OCI-LY7 (cell line): Measurements from ENCODE around the gene RAI2. TPM values are rescaled to one million over a fixed set of nuclear protein-coding genes. Genes with fewer than 3 reads are reported as not detected.

Experiments
- BruUV-seq: library from RNA; stranded (reverse); fragments of 400-500 nt; replicated peaks from 2 replicates; lab custom pipeline; 2021; lab: Mats Ljungman, UMichigan
- CTCF ChIA-PET: fragments of 300-600 bp; sonication (Branson Sonifier 250); formaldehyde crosslinking; loops from one replicate; lab custom pipeline; 2022; ENCODE audit warnings: antibody characterized with exemption; ENCODE audit not compliant: unreplicated experiment; lab: Charles Lee
- POLR2A ChIA-PET: fragments of 300-600 bp; sonication (Branson Sonifier 250); formaldehyde crosslinking; loops from one replicate; lab custom pipeline; 2022; ENCODE audit warnings: antibody characterized with exemption; lab: Charles Lee
- DNase-seq: peaks from one replicate; pipeline ENCODE4 v3.0.0-alpha.2; 2015; ENCODE audit warnings: low spot score
- H2AFZ ChIP-seq: fragments of 200-600 bp; sonication (generic), shearing (Covaris generic); 2 replicates; pipeline ENCODE4 v1.6.1; 2014; ENCODE audit warnings: mild to moderate bottlenecking, antibody characterized with exemption, low read length, moderate library complexity
- H3K27ac ChIP-seq: fragments of 200-600 bp; sonication (generic); 2 replicates; pipeline ENCODE4 v1.5.1; 2014; ENCODE audit warnings: mixed run types, low read depth, mild to moderate bottlenecking, moderate library complexity, low read length, inconsistent platforms; ENCODE audit not compliant: poor library complexity, severe bottlenecking
- H3K36me3 ChIP-seq: fragments of 200-600 bp; sonication (generic); 2 replicates; pipeline ENCODE4 v1.6.1; 2014; ENCODE audit warnings: mild to moderate bottlenecking, antibody characterized with exemption, low read length, moderate library complexity, mixed read lengths; ENCODE audit not compliant: insufficient read depth
- H3K4me1 ChIP-seq: fragments of 200-600 bp; sonication (generic); 2 replicates; pipeline ENCODE4 v1.5.1; 2014; ENCODE audit warnings: mild to moderate bottlenecking, low read length; ENCODE audit not compliant: insufficient read depth, poor library complexity, severe bottlenecking
- H3K4me2 ChIP-seq: fragments of 200-600 bp; sonication (generic); 2 replicates; pipeline ENCODE4 v1.6.1; 2014; ENCODE audit warnings: mild to moderate bottlenecking, low read length
- H3K4me3 ChIP-seq: fragments of 200-600 bp; sonication (generic); 2 replicates; pipeline ENCODE4 v1.5.1; 2014; ENCODE audit warnings: mild to moderate bottlenecking, low read depth, low read length; ENCODE audit not compliant: poor library complexity, severe bottlenecking
- H3K79me2 ChIP-seq: fragments of 200-600 bp; sonication (generic); 2 replicates; pipeline ENCODE4 v1.6.1; 2016; ENCODE audit warnings: low read depth, mild to moderate bottlenecking, low read length, moderate library complexity, mixed read lengths; ENCODE audit not compliant: insufficient read depth
- H3K9me2 ChIP-seq: fragments of 200-600 bp; sonication (generic); 2 replicates; pipeline ENCODE4 v1.6.1; 2016; ENCODE audit warnings: mild to moderate bottlenecking, low read length, mixed read lengths; ENCODE audit not compliant: insufficient read depth
- H3K9me3 ChIP-seq: fragments of 200-600 bp; sonication (generic); 2 replicates; pipeline ENCODE4 v1.6.1; 2014; ENCODE audit warnings: mild to moderate bottlenecking, mixed run types, low read length, mixed read lengths
- H4K20me1 ChIP-seq: fragments of 200-600 bp; sonication (generic); 2 replicates; pipeline ENCODE4 v1.6.1; 2014; ENCODE audit warnings: mild to moderate bottlenecking, antibody characterized with exemption, low read length, moderate library complexity, mixed read lengths; ENCODE audit not compliant: insufficient read depth
- EZH2phosphoT487 ChIP-seq: fragments of 200-600 bp; sonication (generic); IDR thresholded peaks from 2 replicates; pipeline ENCODE4 v1.6.1; 2018; ENCODE audit warnings: low read depth, borderline replicate concordance, mild to moderate bottlenecking, mixed run types, antibody characterized with exemption, low read length, moderate library complexity, mixed read lengths
- intact Hi-C: fragments of 100-400 bp; cut with micrococcal nuclease; formaldehyde crosslinking; loops from one replicate; pipeline ENCODE4 v1.10.0; 2022; ENCODE audit not compliant: unreplicated experiment
- total RNA-seq, 2 experiments: library from RNA; depleted of rRNA in 1 of 2; stranded (reverse); fragments of >200 nt in 1 of 2; shearing (Covaris generic) in 1 of 2; gene quantifications; 2 replicates each; pipeline ENCODE4 v1.2.3, GENCODE V29; 2014 to 2022
- TF ChIP-seq, protein P1 (sequence below): fragments of 200-600 bp; sonication (generic); conservative IDR thresholded peaks from 2 replicates; pipeline ENCODE4 v1.5.1; 2014; ENCODE audit warnings: mild to moderate bottlenecking, antibody characterized with exemption, low read length, moderate library complexity, mixed read lengths

Gene RAI2
- total RNA-seq, 2 experiments from 2014 or later, result not detected

DNA sequence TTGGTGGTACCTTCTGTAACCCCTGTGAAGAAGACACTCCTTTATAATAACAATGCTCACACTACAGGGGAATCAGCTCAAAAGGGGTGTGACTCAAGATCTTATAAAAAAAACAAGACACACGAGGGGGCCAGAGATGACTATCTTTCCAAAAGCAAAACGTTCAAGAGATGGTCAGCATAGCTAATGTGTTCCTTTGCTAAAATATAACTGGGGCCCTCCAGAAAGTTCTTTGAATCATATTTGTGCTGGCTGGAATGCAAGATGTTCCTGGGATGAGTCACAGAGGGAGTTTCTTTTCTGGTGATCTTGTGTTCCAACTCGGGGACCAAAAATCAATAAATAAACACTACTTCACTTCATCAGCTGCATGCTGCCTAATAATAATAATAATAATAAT, 46.5 kb downstream of the RAI2 start:
- Histone ChIP-seq H3K4me1 (no peaks in the 10 kb centered on the region), H3K9me3 (no peaks in the 10 kb centered on the region), H3K36me3 (no peaks in the 10 kb centered on the region), H4K20me1 (no peaks in the 10 kb centered on the region), H2AFZ (no peak overlapping the region), H3K4me2 (no peak overlapping the region), H3K4me3 (no peak overlapping the region), H3K79me2 (no peaks in the 10 kb centered on the region), H3K27ac (no peak overlapping the region), H3K9me2 (no peaks in the 10 kb centered on the region)
- no peak for DNase-seq
- CTCF ChIA-PET, result no interaction called here
- no TSS peak for BruUV-seq
- TF ChIP-seq, protein P1, sequence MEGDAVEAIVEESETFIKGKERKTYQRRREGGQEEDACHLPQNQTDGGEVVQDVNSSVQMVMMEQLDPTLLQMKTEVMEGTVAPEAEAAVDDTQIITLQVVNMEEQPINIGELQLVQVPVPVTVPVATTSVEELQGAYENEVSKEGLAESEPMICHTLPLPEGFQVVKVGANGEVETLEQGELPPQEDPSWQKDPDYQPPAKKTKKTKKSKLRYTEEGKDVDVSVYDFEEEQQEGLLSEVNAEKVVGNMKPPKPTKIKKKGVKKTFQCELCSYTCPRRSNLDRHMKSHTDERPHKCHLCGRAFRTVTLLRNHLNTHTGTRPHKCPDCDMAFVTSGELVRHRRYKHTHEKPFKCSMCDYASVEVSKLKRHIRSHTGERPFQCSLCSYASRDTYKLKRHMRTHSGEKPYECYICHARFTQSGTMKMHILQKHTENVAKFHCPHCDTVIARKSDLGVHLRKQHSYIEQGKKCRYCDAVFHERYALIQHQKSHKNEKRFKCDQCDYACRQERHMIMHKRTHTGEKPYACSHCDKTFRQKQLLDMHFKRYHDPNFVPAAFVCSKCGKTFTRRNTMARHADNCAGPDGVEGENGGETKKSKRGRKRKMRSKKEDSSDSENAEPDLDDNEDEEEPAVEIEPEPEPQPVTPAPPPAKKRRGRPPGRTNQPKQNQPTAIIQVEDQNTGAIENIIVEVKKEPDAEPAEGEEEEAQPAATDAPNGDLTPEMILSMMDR, result no peak
- no peak for TF ChIP-seq EZH2phosphoT487
- POLR2A ChIA-PET, result interaction anchor here (0.7 kb wide), 1 partner anchor 861 kb away, joined by 3 read pairs; no protein-coding TSS in a partner anchor
- intact Hi-C loops, result no loop called here

DNA sequence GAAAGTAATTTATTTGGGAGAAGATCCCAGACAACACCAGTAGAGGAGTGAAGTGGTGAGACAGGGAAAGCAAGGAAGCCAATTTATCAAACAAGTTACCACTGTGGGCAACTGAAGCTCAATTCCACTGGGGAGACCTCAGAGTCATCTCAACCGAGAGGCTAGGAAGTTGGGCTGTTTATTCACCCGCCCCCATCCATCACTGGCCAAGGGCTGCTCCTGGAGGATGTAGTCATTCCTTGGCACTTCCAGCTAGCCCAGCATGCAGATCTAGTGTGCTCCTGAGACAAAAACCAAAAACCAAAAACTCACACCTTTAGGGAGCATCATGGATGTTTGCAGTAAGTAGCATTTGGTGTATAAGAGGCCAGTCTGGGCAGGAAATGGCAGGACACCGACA, 47.0 kb downstream of the RAI2 start:
- Histone ChIP-seq H2AFZ (no peak overlapping the region), H3K9me3 (no peaks in the 10 kb centered on the region), H3K4me3 (no peak overlapping the region), H3K36me3 (no peaks in the 10 kb centered on the region), H3K27ac (no peak overlapping the region), H3K4me1 (no peaks in the 10 kb centered on the region), H3K79me2 (no peaks in the 10 kb centered on the region), H3K4me2 (no peak overlapping the region), H4K20me1 (no peaks in the 10 kb centered on the region), H3K9me2 (no peaks in the 10 kb centered on the region)
- no TSS peak for BruUV-seq
- ChIA-PET POLR2A (no interaction called here), CTCF (no interaction called here)
- intact Hi-C loops, result no loop called here
- TF ChIP-seq, protein P1, result no peak
- no peak for DNase-seq

DNA sequence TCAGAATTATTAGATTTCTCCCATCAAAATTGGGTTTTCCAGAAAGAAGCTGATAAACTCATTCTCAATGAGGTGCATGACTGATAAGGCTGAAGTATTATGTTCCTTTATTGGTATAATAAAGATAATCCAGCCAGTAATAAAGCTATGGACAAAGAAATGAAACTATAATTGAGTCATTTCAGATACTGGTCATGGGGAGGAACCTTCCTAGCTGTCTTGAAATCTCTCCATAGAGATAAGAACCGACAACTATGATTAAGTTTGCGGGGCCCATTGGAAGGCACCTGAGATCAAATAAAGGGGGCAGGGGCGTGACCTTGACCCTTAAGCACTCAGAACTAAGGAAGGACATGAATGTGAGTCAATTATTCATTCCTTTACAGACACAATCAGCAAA, 47.8 kb downstream of the RAI2 start:
- ChIA-PET CTCF (no interaction called here), POLR2A (no interaction called here)
- Histone ChIP-seq H3K79me2 (no peaks in the 10 kb centered on the region), H4K20me1 (no peaks in the 10 kb centered on the region), H3K4me1 (no peaks in the 10 kb centered on the region), H3K27ac (no peak overlapping the region), H3K9me3 (no peaks in the 10 kb centered on the region), H3K36me3 (no peaks in the 10 kb centered on the region), H3K9me2 (no peaks in the 10 kb centered on the region), H3K4me3 (no peak overlapping the region), H2AFZ (no peak overlapping the region), H3K4me2 (no peak overlapping the region)
- TF ChIP-seq, protein P1, result no peak
- DNase-seq, result no peak
- BruUV-seq, result no TSS peak
- intact Hi-C loops, result no loop called here
